HEK293 (cell line): ENCODE measurements around the gene ADAMTSL4.
A peak's percentile ranks its signal among the peaks of the same experiment; 100 is the strongest.

Source experiments
- GLI4 ChIP-seq: fragments of 450-650 bp; formaldehyde crosslinking; IDR thresholded peaks from 2 replicates; pipeline ENCODE4 v1.5.1; 2016; ENCODE audit warnings: missing biosample characterization, missing genetic modification characterization
- HOXC10 ChIP-seq: sonication (generic); formaldehyde crosslinking; IDR thresholded peaks from 2 replicates; pipeline ENCODE4 v1.8.1; 2023; ENCODE audit warnings: mild to moderate bottlenecking, missing genetic modification reagents
- KLF9 ChIP-seq: fragments of 450-650 bp; formaldehyde crosslinking; IDR thresholded peaks from 2 replicates; pipeline ENCODE4 v1.5.1; 2016; ENCODE audit warnings: missing biosample characterization, missing genetic modification characterization, low read depth
- MZF1 ChIP-seq: fragments of 450-650 bp; formaldehyde crosslinking; IDR thresholded peaks from 2 replicates; pipeline ENCODE4 v1.5.1; 2017; ENCODE audit warnings: missing biosample characterization, missing genetic modification characterization, borderline replicate concordance
- PATZ1 ChIP-seq: fragments of 450-650 bp; formaldehyde crosslinking; IDR thresholded peaks from 2 replicates; pipeline ENCODE4 v1.5.1; 2016; ENCODE audit warnings: missing biosample characterization, missing genetic modification characterization
- SCRT1 ChIP-seq: fragments of 450-650 bp; formaldehyde crosslinking; IDR thresholded peaks from 2 replicates; pipeline ENCODE4 v1.5.1; 2016; ENCODE audit warnings: missing biosample characterization, missing genetic modification characterization, borderline replicate concordance
- TCF7L2 ChIP-seq: IDR thresholded peaks from 2 replicates; pipeline ENCODE4 v1.6.1; 2011; ENCODE audit warnings: low read depth, mild to moderate bottlenecking, inconsistent platforms, low read length, moderate library complexity, borderline replicate concordance
- ZBTB20 ChIP-seq: fragments of 450-650 bp; formaldehyde crosslinking; IDR thresholded peaks from 2 replicates; pipeline ENCODE4 v1.5.1; 2016; ENCODE audit warnings: missing biosample characterization, missing genetic modification characterization
- ZBTB26 ChIP-seq: fragments of 450-650 bp; formaldehyde crosslinking; optimal IDR thresholded peaks from 2 replicates; pipeline ENCODE3; 2016; ENCODE audit warnings: missing biosample characterization, mild to moderate bottlenecking, missing genetic modification characterization
- ZFHX2 ChIP-seq: fragments of 450-650 bp; formaldehyde crosslinking; conservative IDR thresholded peaks from 2 replicates; pipeline ENCODE4 v1.5.1; 2016; ENCODE audit warnings: missing biosample characterization, missing genetic modification characterization
- ZFP3 ChIP-seq: fragments of 450-650 bp; formaldehyde crosslinking; IDR thresholded peaks from 2 replicates; pipeline ENCODE4 v1.5.1; 2016; ENCODE audit warnings: low read depth, missing biosample characterization, missing genetic modification characterization
- ZNF138 ChIP-seq: fragments of 450-650 bp; formaldehyde crosslinking; IDR thresholded peaks from 2 replicates; pipeline ENCODE4 v1.5.1; 2016; ENCODE audit warnings: missing biosample characterization, missing genetic modification characterization, borderline replicate concordance
- ZNF18 ChIP-seq: fragments of 450-650 bp; formaldehyde crosslinking; IDR thresholded peaks from 2 replicates; pipeline ENCODE4 v1.5.1; 2016; ENCODE audit warnings: missing biosample characterization, missing genetic modification characterization
- ZNF184 ChIP-seq: fragments of 450-650 bp; IDR thresholded peaks from 2 replicates; pipeline ENCODE4 v1.5.1; 2018; ENCODE audit warnings: missing biosample characterization, mild to moderate bottlenecking, missing genetic modification characterization
- ZNF19 ChIP-seq: fragments of 450-650 bp; formaldehyde crosslinking; IDR thresholded peaks from 2 replicates; pipeline ENCODE4; 2016; ENCODE audit warnings: missing biosample characterization, missing genetic modification characterization, low read depth
- ZNF335 ChIP-seq: fragments of 450-650 bp; formaldehyde crosslinking; conservative IDR thresholded peaks from 2 replicates; pipeline ENCODE4 v1.5.1; 2016; ENCODE audit warnings: missing biosample characterization, missing genetic modification characterization
- ZNF394 ChIP-seq: fragments of 450-650 bp; formaldehyde crosslinking; IDR thresholded peaks from 2 replicates; pipeline ENCODE4 v1.5.1; 2016; ENCODE audit warnings: missing biosample characterization, missing genetic modification characterization, mild to moderate bottlenecking, moderate library complexity, borderline replicate concordance
- ZNF473 ChIP-seq: fragments of 450-650 bp; formaldehyde crosslinking; IDR thresholded peaks from 2 replicates; pipeline ENCODE4 v1.5.1; 2017; ENCODE audit warnings: missing biosample characterization, missing genetic modification characterization
- ZNF518A ChIP-seq: fragments of 450-650 bp; formaldehyde crosslinking; conservative IDR thresholded peaks from 2 replicates; pipeline ENCODE4 v1.5.1; 2016; ENCODE audit warnings: low read depth, missing biosample characterization, missing genetic modification characterization
- ZNF560 ChIP-seq: fragments of 450-650 bp; formaldehyde crosslinking; IDR thresholded peaks from 2 replicates; pipeline ENCODE4 v1.5.1; 2017; ENCODE audit warnings: missing biosample characterization, missing genetic modification characterization, borderline replicate concordance
- ZNF600 ChIP-seq: fragments of 450-650 bp; formaldehyde crosslinking; IDR thresholded peaks from 2 replicates; pipeline ENCODE4 v1.5.1; 2016; ENCODE audit warnings: missing biosample characterization, missing genetic modification characterization
- ZNF610 ChIP-seq: fragments of 450-650 bp; formaldehyde crosslinking; IDR thresholded peaks from 2 replicates; pipeline ENCODE4 v1.5.1; 2016; ENCODE audit warnings: missing biosample characterization, missing genetic modification characterization, borderline replicate concordance
- ZNF76 ChIP-seq: fragments of 450-650 bp; formaldehyde crosslinking; IDR thresholded peaks from 2 replicates; pipeline ENCODE4; 2016; ENCODE audit warnings: low read depth, missing biosample characterization, missing genetic modification characterization, borderline replicate concordance

Gene ADAMTSL4

GRCh38 chr1:150548632-150549495 lies at the start of gene ADAMTSL4 (continued):
- TF ChIP-seq ZBTB26 (tag by site-specific recombination) (peak; percentile 86), ZNF473 (no peak), ZNF19 (no peak), ZNF518A (tag by site-specific recombination) (no peak), ZNF184 (tag by site-specific recombination) (no peak), ZNF610 (tag by site-specific recombination) (no peak), ZBTB20 (peak; percentile 91), ZNF138 (tag by site-specific recombination) (no peak), ZNF394 (tag by site-specific recombination) (no peak), GLI4 (tag by site-specific recombination) (no peak), PATZ1 (tag by site-specific recombination) (0 out of 2 replicates have a peak, but pooled peaks have one; percentile 22), ZNF18 (tag by site-specific recombination) (no peak), TCF7L2 (no peak), ZNF600 (peak; percentile 98), ZNF560 (tag by site-specific recombination) (no peak), ZNF76 (peak; percentile 34; the same call in 1 of the 2 replicates), ZNF335 (tag by site-specific recombination) (peak; percentile 72), MZF1 (tag by site-specific recombination) (no peak), KLF9 (tag by site-specific recombination) (no peak), ZFP3 (tag by site-specific recombination) (no peak), ZFHX2 (tag by site-specific recombination) (no peak), SCRT1 (tag by site-specific recombination) (no peak), HOXC10 (CRISPR knock-in tag) (no peak)
